GM18519 (cell line): Measurements from ENCODE around the gene DRC7.
A peak's percentile ranks its signal among the peaks of the same experiment; 100 is the strongest.

ENCODE experiments used
- ATAC-seq: cut with Tn5 transposase; IDR thresholded peaks from one replicate; pipeline ENCODE4 v1.9.1; 2021; ENCODE audit warnings: mild to moderate bottlenecking, moderate library complexity; ENCODE audit not compliant: unreplicated experiment, low FRiP score

The DRC7 gene

DNA sequence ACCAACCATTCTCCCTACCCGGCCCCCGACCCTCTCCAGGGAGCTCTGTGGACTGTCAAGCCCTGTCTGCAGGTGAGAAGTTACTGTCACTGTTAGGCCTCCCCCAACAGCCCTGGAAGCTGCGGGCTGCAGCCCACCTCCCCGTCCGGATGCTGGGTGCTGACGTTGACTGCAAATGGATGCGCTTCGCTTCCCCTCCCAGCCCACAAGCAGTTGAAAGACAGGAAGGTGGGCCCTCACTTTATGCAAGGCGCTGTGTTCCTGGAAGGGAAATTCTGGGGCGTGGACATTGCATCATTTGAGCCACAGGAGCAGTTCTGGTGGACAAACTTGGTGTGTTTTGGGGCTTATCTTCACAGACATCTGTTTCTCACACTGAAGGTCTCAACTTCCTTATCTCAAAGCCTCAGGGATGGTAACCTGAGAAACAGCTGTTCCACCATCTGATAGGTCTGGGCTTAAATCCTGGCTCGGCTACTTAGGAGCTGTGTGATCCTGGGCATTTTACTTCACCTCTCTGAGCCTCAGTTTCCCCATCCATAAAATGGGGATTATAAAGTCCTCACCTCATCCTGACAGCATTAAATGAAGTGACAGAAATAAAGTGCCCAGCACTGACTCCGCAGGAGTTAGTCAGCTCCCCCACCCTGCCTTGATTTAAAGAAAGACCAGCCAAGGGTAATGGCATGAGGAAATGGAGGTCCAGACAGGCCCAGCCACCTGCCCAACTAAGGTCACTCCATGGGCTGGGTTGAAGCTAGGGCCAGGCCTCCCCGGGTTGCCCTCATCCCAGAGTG, 4.6 kb upstream of the DRC7 start:
- ATAC-seq: peak; percentile 62

DNA sequence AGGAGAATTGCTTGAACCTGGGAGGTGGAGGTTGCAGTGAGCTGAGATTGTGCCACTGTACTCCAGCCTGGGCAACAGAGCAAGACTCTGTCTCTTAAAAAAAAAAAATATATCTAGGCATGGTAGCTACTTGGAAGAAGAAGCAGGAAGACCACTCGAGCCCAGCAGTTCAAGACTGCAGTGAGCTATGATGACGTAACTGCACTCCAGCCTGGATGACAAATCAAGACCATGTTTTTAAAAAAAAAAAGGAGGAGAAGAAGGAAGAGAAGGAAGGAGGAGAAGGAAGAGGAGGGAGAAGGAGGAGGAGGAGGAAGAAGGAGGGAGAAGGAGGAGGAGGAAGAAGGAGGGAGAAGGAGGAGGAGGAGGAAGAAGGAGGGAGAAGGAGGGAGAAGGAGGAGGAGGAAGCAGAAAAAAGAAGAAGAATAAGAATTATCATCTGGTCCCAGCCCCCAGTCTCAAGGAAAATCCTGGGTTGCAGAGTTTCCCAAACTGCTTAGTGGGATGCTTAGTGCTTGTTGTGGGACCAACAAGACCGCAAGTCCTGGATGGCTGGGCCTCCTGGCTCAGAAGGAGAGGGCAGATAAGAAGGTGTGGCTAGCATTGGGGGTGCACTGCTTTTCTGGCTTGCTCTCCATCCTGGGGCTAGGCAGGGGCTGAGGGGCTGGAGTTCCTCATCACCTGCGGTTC, 3.7 kb upstream of the DRC7 start:
- no peak for ATAC-seq

DNA sequence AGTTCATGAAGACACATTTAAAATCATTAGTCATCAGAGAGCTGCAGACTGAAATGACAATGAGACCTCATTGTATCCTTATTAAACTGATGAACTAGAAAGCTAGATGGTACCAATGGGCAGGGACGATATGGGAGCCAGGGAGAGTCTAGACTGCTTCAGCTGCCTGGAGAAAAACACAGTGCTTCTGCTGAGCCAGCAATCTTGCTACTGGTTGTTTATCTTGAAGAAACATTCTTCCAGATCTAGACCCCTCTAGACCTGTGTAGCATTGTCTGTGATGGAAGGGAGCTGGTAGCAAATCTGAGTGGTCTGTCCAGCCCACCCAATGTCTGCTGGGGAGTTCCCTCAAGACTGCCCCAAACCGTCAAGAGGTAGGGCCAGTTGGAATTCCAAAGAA, 2.0 kb upstream of the DRC7 start:
- no peak for ATAC-seq

DNA sequence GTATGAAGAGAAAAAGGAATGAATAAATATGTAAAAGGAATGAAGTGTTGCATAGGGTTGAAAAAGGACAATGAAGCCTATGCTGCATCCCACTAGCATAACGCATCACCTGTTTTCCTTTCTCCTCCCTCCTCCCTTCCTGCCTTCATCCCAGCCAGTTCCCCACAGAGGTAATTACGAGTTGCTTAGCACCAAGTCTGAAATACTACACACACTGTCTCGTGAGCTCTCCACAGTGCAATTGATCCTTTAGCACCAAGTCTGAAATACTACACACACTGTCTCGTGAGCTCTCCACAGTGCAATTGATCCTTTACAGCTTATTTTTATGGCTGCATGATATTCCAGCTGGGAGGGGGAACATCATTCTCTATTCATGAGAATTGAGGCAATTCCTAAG, 1.1 kb upstream of the DRC7 start:
- no peak for ATAC-seq

DNA sequence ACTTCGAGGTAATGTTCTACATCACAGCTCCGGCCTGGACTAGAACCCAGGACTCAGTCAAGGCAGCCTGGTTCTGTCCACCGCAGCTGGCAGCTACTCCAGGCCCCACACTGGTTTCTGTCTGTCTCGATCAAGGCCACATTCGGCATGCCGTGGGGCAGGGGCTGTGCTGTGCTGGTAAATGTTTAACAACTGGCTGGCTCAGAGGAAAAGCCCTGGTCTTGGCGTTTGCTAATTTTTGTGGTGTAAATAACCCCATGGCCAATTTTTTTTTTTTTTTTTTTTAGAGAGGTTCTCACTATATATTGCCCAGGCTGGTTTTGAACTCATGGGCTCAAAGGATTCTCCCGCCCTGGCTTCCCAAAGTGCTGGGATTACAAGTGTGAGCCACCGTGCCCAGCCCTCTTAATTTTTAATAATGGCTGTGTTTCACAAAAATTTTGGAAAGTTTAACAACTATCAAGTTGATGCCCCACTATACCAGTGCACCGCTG, 328 bp upstream of the DRC7 start:
- no peak for ATAC-seq

DNA sequence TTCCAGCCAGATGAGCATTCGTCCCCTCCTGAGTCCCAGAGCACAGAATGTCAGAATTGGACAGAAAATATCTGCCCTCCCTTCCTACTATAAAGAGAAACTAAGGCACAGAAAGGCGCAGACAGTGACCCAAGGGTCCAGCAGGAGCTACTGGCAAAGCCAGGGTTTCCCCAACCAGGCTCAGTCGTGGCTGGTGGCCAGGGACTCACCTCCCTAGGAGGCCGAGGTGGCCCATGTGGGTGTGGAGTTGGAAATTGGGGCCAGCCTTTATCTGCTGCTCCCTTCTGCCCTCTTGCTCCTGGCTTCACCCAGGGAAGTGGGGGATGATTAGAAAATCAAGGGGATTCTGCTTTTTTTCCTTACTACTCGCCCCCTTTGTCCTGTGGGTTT, 1.1 kb downstream of the DRC7 start:
- ATAC-seq: no peak

DNA sequence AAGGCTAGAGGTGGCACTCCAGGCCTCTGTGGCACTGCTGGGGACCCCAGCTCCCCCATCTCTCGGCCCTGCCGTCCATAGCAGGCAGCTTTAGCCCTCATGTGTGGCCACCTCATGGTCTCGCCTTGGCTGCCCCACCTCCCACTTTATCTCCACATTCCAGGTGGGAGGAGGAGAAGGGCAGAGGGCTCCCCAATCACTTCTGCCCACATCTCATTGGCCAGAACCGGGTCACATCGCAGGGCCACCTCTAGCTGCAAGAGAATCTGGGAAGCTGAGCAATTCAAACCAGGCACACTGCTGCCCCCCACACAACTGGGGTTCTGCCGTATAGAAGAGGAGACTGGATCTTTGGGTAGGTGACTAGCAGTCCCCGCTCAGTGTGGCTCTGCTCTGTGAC, 1.6 kb downstream of the DRC7 start:
- ATAC-seq: no peak

DNA sequence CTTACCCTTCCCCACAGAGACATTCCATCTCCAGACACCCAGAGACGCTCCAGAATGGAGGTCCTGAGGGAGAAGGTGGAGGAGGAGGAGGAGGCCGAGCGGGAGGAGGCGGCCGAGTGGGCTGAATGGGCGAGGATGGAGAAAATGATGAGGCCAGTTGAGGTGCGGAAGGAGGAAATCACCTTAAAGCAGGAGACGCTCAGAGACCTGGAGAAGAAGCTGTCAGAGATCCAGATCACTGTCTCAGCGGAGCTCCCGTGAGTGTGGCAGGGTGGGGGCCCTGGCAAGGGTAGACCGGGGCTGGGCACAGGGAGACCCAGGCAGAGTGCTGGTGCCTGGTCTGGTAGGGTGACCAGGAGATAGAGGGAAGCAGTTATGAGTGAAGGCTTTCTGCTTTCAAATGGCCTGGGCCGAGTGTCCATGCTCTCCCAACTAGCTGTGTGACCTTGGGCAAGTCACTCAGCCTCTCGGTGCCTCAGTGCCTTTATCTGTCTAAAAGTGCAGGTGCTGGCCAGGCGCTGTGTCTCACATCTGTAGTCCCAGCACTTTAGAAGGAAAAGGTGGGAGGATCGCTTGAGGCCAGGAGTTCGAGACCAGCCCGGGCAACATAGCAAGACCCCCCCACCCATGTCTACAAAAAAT, 3.4 kb downstream of the DRC7 start:
- ATAC-seq: no peak

DNA sequence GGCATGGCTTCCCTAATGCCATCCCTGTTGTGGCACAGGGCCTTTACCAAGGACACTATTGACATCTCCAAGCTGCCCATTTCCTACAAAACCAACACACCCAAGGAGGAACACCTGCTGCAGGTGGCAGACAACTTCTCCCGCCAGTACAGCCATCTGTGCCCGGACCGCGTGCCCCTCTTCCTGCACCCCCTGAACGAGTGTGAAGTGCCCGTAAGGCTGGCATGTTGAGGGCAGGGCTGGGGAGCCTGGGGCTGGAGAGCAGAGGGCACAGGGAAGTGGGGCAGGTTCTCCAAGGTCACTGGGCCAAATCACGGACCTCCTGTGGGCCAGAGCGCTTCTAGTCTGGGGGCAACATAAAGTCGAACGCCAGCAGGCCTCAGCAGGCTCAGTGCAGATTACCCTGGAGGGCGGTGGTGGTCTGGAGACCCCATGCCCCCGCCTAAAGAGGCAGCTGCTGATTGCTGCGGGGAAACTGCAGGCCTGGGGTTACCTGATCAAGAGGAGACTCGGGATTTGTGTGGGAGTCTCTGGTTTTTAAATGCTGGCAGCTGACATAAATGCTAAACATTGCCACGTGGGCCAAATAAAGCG, 4.3 kb downstream of the DRC7 start:
- ATAC-seq: no peak

DNA sequence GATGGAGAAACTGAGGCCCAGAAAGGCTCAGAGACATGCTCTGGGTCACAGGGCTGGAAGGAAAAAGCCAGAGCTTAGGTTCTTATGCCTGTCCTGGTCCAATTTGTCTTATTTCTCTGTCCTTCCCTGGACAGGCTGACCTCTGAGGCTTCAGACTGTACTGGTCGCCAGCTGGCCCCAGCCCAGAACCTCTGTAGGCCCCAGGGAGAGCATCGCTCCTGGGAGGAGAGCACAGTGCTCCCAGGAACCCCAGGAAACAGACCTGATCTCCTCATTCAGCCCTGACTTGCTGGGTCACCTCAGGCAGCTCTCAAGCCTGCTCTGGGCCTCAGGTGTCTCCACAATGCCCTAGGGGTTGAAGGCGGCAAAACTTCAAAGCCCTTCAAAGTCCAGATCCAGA, 4.9 kb downstream of the DRC7 start:
- no peak for ATAC-seq

DNA sequence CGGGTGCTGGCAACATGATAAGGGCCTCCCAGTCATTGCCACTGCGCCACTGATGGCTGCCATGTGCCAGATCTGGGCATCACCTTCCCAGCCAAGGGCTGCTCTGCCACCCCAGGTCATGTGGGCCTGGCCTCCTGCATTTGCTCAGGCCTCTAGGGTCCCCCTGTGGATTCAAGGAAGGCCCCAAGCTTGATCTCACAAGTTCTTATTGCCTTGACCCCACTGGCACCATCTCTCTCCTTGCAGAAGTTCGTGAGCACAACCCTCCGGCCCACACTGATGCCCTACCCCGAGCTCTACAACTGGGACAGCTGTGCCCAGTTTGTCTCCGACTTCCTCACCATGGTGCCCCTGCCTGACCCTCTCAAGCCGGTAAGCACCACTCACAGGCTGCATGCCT, 5.3 kb downstream of the DRC7 start:
- no peak for ATAC-seq

DNA sequence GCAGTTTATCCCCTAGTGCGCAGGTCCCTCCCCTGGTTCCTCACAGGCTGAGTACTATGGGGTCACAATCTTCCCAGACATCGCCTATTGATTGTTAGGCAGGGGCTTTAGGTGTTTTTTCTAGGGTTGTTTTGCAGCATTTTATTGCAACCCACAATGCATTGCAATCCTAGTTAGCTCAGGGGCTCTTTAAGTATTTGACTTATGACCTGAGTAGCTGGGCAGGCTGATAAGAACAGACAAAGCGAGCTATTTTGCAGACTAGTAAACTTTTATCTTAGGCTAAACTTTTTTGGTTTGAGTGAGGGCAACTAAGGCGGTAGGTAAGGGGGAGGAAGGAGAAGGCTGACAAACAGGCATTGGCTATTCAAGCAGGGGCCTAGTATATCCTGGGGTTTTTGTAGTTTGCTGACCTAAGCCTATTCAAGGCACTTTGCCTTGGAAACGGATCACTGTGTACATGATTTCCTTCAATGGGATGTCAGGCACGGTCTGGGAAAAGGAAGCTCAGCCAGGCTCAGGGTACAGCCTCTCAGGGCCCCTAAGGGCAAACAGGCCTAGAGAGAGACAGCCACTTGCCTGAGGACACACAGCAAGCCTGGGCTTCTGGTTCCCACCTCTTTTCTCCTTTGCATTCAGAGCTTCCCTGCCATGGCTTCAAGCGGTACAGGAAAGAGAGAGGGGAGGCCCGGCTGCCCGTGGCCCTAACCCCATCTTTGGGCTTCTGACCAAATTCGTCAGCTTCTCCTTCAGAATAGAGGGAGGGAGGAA, 6.4 kb downstream of the DRC7 start:
- ATAC-seq: no peak

DNA sequence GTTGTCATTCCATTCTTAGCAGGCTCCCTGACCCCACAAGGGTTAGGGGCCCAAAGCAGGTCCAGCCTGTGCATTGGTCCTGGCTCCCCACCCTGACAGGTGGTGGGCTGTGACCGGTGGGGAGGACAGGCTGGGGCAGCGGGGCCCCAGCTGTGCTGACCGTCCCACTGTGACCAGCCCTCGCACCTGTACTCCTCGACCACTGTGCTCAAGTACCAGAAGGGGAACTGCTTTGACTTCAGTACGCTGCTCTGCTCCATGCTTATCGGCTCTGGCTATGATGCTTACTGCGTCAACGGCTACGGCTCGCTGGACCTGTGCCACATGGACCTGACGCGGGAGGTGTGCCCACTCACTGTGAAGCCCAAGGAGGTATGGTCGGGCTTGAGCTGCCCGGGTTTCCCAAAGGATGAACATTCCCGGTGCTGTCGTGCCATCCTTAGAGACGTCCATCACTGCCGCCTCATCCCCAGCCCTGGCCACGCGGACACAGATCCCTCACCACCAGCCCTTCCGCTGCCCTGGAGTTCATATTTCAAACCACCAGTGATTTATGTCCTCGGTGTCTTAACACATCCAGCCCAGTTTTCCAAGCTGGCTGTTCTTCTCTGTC, 7.3 kb downstream of the DRC7 start:
- ATAC-seq: no peak

DNA sequence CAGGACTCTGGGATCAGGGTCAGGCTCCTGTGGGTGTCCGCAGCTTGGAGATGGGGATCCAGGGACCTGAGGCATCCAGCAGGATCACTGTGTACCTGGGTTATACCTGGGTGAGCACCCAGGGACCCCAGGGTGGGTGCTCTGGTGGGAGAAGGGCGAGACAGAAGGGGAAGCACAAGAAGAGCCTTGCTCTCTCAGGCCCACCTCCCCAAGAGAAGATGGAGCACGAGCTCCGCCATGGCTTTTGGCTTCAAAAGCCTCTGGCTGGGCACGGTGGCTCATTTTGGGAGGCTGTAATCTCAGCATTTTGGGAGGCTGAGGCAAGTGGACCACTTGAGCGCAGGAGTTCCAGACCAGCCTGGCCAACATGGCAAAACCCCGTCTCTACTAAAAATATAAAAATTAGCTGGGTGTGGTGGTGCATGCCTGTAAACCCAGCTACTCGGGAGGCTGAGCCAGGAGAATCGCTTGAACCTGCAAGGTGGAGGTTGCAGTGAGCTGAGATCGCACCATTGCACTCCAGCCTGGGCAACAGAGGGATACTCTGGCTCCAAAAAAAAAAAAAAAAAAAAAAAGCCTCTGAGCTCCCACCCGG, 8.9 kb downstream of the DRC7 start:
- no peak for ATAC-seq

DNA sequence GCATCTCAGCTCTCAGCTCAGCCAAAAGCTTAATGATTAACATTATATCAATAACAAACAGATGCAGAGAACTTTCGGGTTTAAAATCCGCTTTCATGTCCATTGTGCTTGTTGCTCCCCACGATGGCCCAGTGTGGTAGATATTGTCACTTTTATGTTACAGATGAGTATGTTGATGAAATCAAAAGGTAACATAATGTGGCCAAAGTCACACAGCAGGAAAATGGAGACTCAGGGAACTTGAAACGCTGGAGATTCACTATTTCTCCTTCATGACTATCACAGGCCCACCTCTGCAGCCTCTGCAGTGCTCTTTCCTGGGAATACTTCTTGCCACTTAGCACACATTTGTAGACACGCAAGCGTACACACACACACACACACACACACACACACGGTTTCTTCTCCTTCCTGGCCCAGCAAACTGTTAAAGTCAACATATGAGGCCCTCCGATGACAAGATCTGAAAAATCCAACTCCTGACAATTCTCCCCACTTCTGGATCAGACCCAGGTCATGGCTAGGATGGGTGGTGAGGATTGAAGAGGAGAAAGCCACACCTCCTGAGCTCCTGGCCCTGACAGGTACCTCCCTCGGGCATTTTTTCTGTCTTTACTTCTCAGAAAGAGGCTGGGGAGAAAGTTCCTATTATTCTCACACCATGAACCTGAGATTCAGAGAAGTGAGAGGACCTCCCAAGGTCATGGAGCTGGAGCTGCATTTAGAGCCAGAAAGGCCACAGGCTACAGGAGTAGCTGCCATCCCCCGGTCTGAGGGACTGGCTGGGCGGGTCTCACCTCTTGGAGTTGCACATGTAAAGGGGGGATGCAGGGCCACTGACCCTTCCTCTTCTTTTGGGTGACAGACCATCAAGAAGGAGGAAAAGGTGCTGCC, 9.7 kb downstream of the DRC7 start:
- ATAC-seq: no peak

DNA sequence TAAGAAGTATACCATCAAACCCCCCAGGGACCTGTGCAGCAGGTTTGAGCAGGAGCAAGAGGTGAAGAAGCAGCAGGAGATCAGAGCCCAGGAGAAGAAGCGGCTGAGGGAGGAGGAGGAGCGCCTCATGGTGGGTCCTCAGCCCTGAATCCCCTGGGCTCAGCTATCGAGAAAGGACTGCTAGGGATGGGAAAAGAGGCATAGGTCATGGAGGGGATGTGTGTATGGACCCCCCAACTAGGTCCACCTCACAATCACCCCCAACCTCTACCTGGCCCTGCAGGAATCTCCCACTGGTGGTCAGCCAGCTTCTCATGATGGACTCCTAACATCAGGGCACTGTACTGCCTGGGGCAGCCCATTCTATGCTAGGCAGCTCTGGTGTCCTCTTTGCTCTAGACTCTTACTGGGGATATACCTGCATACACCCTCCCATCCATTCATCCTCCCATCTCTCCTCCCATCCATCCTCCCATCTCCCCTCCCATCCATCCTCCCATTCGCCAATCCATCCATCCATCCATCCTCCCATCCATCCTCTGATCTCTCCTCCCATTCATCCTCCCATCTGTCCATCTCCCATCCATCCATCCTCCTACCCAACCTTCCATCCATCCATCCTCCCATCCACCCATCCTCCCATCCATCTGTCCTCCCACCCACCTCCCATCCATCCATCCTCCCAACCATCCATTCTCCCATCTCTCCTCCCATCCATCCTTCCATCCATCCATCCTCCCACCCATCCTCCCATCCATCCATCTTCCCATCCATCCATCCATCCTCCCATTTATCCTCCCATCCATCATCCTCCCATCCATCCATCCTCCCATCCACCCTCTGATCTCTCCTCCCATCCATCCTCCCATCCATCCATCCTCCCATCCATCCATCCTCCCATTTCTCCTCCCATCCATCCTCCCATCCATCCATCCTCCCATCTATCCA, 10.6 kb downstream of the DRC7 start:
- no peak for ATAC-seq

DNA sequence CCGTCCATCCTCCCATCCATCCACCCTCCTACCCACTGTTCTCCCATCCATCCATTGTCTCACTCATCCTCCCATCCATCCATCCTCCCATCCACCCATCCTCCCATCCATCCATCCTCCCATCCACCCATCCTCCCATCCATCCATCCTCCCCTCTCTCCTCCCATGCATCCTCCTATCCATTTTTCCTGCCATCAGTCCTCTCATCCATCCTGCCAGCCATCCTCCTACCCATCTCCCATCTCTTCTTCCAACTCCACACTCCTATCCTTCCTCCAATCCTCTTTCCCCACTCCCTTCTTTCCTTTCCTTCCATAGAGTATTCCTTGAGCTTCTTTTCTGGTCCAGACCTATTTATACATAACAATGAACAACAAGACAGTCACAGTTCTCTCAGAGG, 12.1 kb downstream of the DRC7 start:
- ATAC-seq: no peak

DNA sequence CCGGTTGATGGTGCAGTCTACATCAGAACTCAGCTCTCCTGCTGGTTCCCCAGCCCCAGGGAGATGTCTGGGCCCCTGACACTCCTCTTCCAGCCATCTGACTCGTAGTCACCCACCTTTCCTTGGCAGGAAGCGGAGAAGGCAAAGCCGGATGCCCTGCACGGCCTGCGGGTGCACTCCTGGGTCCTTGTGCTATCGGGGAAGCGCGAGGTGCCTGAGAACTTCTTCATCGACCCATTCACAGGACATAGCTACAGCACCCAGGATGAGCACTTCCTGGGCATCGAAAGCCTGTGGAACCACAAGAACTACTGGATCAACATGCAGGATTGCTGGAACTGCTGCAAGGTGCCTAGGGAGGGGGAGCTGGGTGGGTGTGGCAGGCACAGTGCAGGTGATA, 12.7 kb downstream of the DRC7 start:
- ATAC-seq: no peak
